ENCODE data around the gene SPTLC3. TPM values are rescaled to one million over a fixed set of nuclear protein-coding genes. Genes with fewer than 3 reads are reported as not detected.

Gene SPTLC3
- total RNA-seq, 2 experiments from 2014 or later = 0.38 to 0.59 TPM

DNA sequence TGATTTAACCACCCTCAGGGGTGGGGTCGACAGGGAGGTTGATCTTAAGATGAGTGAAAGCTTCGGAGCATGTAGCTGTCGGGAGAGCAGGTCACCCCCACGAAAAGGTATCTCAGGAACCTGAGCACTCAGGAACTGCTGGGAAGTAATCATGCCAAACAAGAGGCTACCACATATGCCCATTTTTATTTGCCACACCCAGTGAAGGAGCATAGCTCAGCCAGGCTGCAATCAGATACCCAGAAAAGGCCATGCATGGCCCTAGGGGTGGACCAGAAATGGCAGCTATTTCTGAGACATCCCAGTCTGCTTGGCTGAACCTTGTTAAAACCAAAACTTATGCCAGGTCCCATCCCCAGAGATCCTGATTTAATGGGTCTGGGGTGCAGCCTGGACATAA, 139.6 kb downstream of the SPTLC3 start:
- ChIA-PET POLR2A (no interaction called here), CTCF (no interaction called here)
- Mint-ChIP-seq H3K9me3 (no peaks in the 10 kb centered on the region), H3K27ac (no peak overlapping the region), H3K4me3 (no peak overlapping the region), H3K4me1 (ENCODE audit: low read depth) (no peaks in the 10 kb centered on the region), H3K27me3 (peaks cover 10% of the 10 kb centered on the region), H3K36me3 (ENCODE audit: low read depth) (no peaks in the 10 kb centered on the region)
- H3K36me3 ChIP-seq (ENCODE audit: insufficient read depth, low read length) = no peaks in the 10 kb centered on the region
- no peak overlapping the region for H3K4me3 ChIP-seq (ENCODE audit: low read length)
- intact Hi-C loops (cut with DNase I, micrococcal nuclease) = no loop called here
- no peaks in the 10 kb centered on the region for H3K4me1 ChIP-seq (ENCODE audit: insufficient read depth, low read length)
- ATAC-seq (ENCODE audit: poor library complexity) = no peak
- H3K9me3 ChIP-seq (ENCODE audit: control insufficient read depth in 1 of 2, insufficient read depth in 1 of 2, low read length in 2 of 2) = no peaks in the 10 kb centered on the region
- DNase-seq = no peak
- TF ChIP-seq CTCF (IDR thresholded peaks at IDR 0.05) = no peak
- peaks cover 0 to 2% of the 10 kb centered on the region in 2 experiments for H3K27me3 ChIP-seq (ENCODE audit: control insufficient read depth in 1 of 2, insufficient read depth in 2 of 2, low read length in 2 of 2)
- no peak overlapping the region for H3K27ac ChIP-seq (ENCODE audit: low read depth in 1 of 2, low read length in 2 of 2)

DNA sequence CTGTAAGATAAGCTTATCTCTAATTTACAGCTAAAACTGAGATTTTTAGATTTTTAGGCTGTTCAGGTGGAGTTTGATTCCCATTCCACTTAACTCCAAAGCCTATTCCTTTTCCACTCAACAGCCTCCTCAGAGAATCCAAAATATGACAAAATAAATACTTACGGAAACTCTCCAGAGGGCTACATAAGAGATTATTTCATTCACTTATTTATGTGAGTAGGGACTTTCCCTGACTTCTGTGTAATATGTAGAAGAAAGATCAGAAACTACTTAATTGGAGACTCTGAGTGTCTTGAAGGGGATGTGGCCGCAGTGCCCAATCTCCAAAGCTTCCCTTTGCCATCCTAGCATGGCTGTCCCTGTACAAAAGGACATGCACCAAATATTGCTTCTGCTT, 140.2 kb downstream of the SPTLC3 start:
- H3K27me3 Mint-ChIP-seq = peaks cover 5% of the 10 kb centered on the region
- no peaks in the 10 kb centered on the region for H3K36me3 ChIP-seq (ENCODE audit: insufficient read depth, low read length)
- H3K36me3 Mint-ChIP-seq (ENCODE audit: low read depth) = no peaks in the 10 kb centered on the region
- no peak overlapping the region for H3K4me3 Mint-ChIP-seq
- H3K9me3 Mint-ChIP-seq = no peaks in the 10 kb centered on the region
- no peak overlapping the region for H3K27ac ChIP-seq (ENCODE audit: low read depth in 1 of 2, low read length in 2 of 2)
- H3K4me1 Mint-ChIP-seq (ENCODE audit: low read depth) = no peaks in the 10 kb centered on the region
- POLR2A ChIA-PET = no interaction called here
- H3K27me3 ChIP-seq (ENCODE audit: control insufficient read depth in 1 of 2, insufficient read depth in 2 of 2, low read length in 2 of 2) = peaks cover 0 to 2% of the 10 kb centered on the region in 2 experiments
- intact Hi-C loops (cut with DNase I, micrococcal nuclease) = no loop called here
- no peak for TF ChIP-seq CTCF (IDR thresholded peaks at IDR 0.05)
- no peaks in the 10 kb centered on the region for H3K4me1 ChIP-seq (ENCODE audit: insufficient read depth, low read length)
- DNase-seq (no peak), ATAC-seq (ENCODE audit: poor library complexity) (no peak)
- H3K9me3 ChIP-seq (ENCODE audit: control insufficient read depth in 1 of 2, insufficient read depth in 1 of 2, low read length in 2 of 2) = no peaks in the 10 kb centered on the region
- H3K27ac Mint-ChIP-seq = no peak overlapping the region
- CTCF ChIA-PET = no interaction called here
- no peak overlapping the region for H3K4me3 ChIP-seq (ENCODE audit: low read length)

- Mint-ChIP-seq H3K4me1 (ENCODE audit: low read depth) (no peaks in the 10 kb centered on the region), H3K4me3 (no peak overlapping the region), H3K27ac (no peak overlapping the region), H3K36me3 (ENCODE audit: low read depth) (no peaks in the 10 kb centered on the region), H3K9me3 (no peaks in the 10 kb centered on the region), H3K27me3 (peaks cover 5% of the 10 kb centered on the region)
- intact Hi-C loops (cut with DNase I, micrococcal nuclease) = no loop called here
- Histone ChIP-seq H3K36me3 (ENCODE audit: insufficient read depth, low read length) (no peaks in the 10 kb centered on the region), H3K27ac (ENCODE audit: low read depth in 1 of 2, low read length in 2 of 2) (no peak overlapping the region), H3K9me3 (ENCODE audit: control insufficient read depth in 1 of 2, insufficient read depth in 1 of 2, low read length in 2 of 2) (no peaks in the 10 kb centered on the region), H3K27me3 (ENCODE audit: control insufficient read depth in 1 of 2, insufficient read depth in 2 of 2, low read length in 2 of 2) (peaks cover 0 to 2% of the 10 kb centered on the region in 2 experiments), H3K4me3 (ENCODE audit: low read length) (no peak overlapping the region), H3K4me1 (ENCODE audit: insufficient read depth, low read length) (no peaks in the 10 kb centered on the region)
- TF ChIP-seq CTCF (IDR thresholded peaks at IDR 0.05) = no peak
- ChIA-PET CTCF (interaction anchor here (1.2 kb wide), 1 partner anchor 397 kb away, joined by 3 read pairs; no protein-coding TSS in a partner anchor), POLR2A (no interaction called here)
- DNase-seq (no peak), ATAC-seq (ENCODE audit: poor library complexity) (no peak)
These were observed 140.8 kb downstream of the SPTLC3 start for GRCh38 chr20:13149371-13150105.

Measured in CD4-positive, alpha-beta T cell (primary cell).